Measurements from ENCODE around the gene ATP6V0A1.

- TF ChIP-seq CTCF (IDR thresholded peaks at IDR 0.05; ENCODE audit: insufficient read depth, low read depth, low read length) (no peak), EZH2 (IDR thresholded peaks at IDR 0.05; ENCODE audit: insufficient read depth, low read length) (no peak)
These were observed 69.3 kb downstream of the ATP6V0A1 start for GRCh38 chr17:42527932-42528331.
